DND-41 (cell line): ENCODE measurements around the gene ERCC2.

Experiments
- CTCF ChIP-seq: IDR thresholded peaks from 2 replicates; pipeline ENCODE4 v1.5.1; 2012; ENCODE audit warnings: borderline replicate concordance, low read length, moderate library complexity, mild to moderate bottlenecking; ENCODE audit not compliant: poor library complexity, severe bottlenecking; ENCODE audit errors: extremely low read depth
- EZH2 ChIP-seq: IDR thresholded peaks from 3 replicates; pipeline ENCODE4 v1.6.1; 2012; ENCODE audit warnings: borderline replicate concordance, low read depth, mild to moderate bottlenecking, moderate library complexity, low read length, inconsistent platforms; ENCODE audit not compliant: severe bottlenecking

GRCh38 chr19:45370410-45371204 lies at the start of gene ERCC2:
- TF ChIP-seq CTCF (no peak), EZH2 (no peak)
